Activated CD4-positive, alpha-beta T cell treated with anti-CD3 and anti-CD28 coated beads, Interleukin-2, amount 10 ng/mL, durations not matched to agents 7 days and 5 days (primary cell): ENCODE results near the gene NTN5. TPM values are rescaled to one million over a fixed set of nuclear protein-coding genes. Genes with fewer than 3 reads are reported as not detected.
"Not testable (repeated sequence)": the region's sequence is repeated elsewhere in the genome, so short reads cannot be mapped to it uniquely, and the experiment has no call there.

Experiments
- CTCF ChIA-PET: fragments of 350-600 bp; sonication (Branson Sonifier 250); formaldehyde crosslinking; loops from one replicate; lab custom pipeline; 2021; ENCODE audit warnings: antibody characterized with exemption; lab: Charles Lee
- POLR2A ChIA-PET: fragments of 350-600 bp; sonication (Branson Sonifier 250); formaldehyde crosslinking; loops from one replicate; lab custom pipeline; 2021; ENCODE audit warnings: antibody characterized with exemption; lab: Charles Lee
- DNase-seq: peaks from one replicate; pipeline ENCODE4 v3.0.0-alpha.2; 2020
- H3K27ac Mint-ChIP-seq: one replicate; pipeline ENCODE4 v1.8.0; 2021; ENCODE audit warnings: mild to moderate bottlenecking, moderate library complexity, mixed read lengths
- H3K27me3 Mint-ChIP-seq: one replicate; pipeline ENCODE4 v1.8.0; 2021; ENCODE audit warnings: mixed read lengths
- H3K36me3 Mint-ChIP-seq: one replicate; pipeline ENCODE4 v1.8.0; 2021; ENCODE audit warnings: low read depth, mixed read lengths
- H3K4me1 Mint-ChIP-seq: one replicate; pipeline ENCODE4 v1.8.0; 2021; ENCODE audit warnings: mixed read lengths
- H3K4me3 Mint-ChIP-seq: one replicate; pipeline ENCODE4 v1.8.0; 2021; ENCODE audit warnings: mild to moderate bottlenecking, moderate library complexity, mixed read lengths
- H3K9me3 Mint-ChIP-seq: one replicate; pipeline ENCODE4 v1.8.0; 2021; ENCODE audit warnings: mixed read lengths
- total RNA-seq, 2 experiments: library from RNA; stranded (reverse); gene quantifications; one replicate each; pipeline ENCODE4 v1.2.3, GENCODE V29; 2021

NTN5 gene
- total RNA-seq, 2 experiments from 2014 or later, result 1.0 to 1.4 TPM

DNA sequence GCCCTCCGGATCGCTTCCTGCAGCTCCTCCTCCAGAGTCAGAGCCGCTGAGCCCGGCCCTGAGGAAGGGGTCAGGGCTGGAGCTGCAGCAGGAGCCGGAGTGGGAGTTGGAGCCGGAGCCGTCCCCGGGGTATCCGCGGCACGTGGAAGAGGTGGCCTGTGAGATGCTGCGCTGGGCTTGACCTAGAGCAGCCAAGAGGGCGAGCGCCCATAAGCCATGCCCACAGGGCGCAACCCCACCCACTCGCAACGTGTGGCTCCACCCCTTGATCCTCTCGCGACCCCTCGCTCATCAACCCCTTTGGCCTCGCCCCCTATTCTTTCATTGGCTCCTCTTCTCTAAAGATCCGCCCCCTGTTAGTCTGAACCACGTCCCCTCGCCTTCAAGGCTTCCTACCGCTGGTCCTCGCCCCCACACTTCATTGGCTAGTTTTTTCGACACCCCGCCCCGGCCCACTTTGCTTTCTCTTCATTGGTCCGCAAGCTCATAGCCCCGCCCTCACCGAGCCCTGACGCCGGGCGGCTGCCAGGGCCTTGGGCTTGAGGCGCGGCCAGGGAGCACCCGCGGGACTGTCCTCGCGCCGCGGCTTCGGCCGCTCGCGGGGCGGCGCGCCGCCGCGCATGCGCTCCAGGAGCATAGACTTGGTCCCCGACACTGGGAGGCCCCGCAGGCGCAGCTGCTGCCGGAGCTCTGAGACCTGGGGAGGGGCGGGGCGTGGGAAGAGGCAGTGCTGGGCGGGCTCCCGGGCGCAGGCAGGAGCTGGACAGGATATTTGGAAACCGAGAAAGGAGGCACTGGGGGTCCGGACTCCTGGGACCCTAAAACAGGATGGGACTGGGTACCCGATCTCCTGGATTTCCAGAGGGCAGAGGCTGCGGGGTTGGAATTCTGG is 41.3 kb upstream of the NTN5 start:
- no peaks in the 10 kb centered on the region for H3K9me3 Mint-ChIP-seq
- H3K4me1 Mint-ChIP-seq, result peaks cover 27% of the 10 kb centered on the region
- peak; percentile 99 for DNase-seq
- peak overlapping the region; percentile 75 for H3K4me3 Mint-ChIP-seq
- ChIA-PET CTCF (interaction anchor here (0.7 to 3.8 kb wide), 7 partner anchors 10 to 144 kb away, joined by 3 to 10 read pairs (median 6); no protein-coding TSS in a partner anchor), POLR2A (no interaction called here)
- peak overlapping the region; percentile 92 for H3K27ac Mint-ChIP-seq
- no peaks in the 10 kb centered on the region for H3K27me3 Mint-ChIP-seq
- peaks cover 3% of the 10 kb centered on the region for H3K36me3 Mint-ChIP-seq

DNA sequence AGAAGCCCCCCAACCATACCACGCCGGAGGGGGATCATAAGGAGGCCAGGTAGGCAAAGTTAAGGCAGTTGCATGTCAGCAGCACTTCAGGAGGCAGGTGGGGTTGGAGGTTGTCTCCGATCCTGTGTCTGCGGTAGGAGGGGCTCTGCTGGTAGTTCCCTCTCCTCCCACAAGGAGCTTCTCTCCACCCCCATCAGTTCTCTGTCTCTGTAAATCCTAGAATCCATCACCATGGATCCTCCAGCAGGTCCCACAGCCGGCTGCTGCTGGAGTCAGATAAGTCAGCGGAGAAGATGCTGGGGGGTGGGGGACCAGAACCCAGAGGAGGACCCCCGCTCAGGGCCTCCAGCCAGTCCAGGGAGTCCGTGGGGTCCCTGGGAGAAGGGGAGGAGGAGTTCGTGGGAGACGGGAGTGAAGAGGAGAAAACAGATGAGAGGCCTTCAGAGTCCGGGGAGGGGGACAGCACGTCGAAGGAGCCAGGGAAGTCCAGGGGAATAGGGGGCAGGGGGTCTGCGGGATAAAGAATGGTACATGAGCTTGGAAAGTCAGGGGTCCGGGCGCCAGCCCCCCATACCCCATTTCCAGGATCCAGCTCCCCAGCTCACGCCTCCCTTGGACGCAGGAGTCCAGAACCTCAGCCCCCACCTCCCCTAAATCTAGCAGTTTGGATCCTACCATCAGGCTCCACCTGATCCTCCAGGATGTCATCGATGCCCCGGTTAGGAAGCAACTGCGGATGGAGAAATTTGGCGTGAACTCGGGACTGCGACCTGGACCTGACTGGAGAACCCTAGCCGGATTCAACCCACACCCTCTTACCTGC is 40.4 kb upstream of the NTN5 start:
- Mint-ChIP-seq H3K27ac (peak overlapping the region; percentile 92), H3K27me3 (no peaks in the 10 kb centered on the region), H3K9me3 (no peaks in the 10 kb centered on the region), H3K36me3 (peaks cover 3% of the 10 kb centered on the region), H3K4me3 (peak overlapping the region; percentile 75), H3K4me1 (peaks cover 27% of the 10 kb centered on the region)
- no peak for DNase-seq
- ChIA-PET CTCF (interaction anchor here (0.6 to 3.8 kb wide), 7 partner anchors 11 to 54 kb away, joined by 3 to 10 read pairs (median 7); no protein-coding TSS in a partner anchor), POLR2A (no interaction called here)

DNA sequence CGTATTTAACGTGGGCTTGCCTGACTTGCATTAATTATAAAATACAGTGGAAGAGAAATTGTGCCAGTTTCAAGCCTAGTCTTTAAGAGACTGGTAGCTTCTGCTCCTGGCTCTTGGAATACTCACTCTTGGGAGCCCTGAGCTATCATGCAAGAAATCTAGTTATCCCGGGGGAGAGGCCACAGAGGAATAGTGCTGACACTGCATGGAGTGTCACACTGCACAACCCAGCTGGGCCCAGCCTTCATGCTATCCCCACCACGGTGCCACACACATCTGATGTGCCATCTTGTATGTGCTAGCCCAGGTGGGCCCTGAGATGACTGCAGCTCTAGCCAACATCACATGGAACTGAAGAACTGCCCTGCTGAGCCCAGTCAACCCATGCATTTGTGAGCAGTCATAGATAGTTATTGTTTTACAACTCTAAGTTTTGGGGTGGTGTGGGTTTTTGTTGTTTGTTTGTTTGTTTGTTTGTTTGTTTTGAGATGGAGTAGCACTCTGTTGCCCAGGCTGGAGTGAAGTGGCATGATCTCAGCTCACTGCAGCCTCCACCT is 38.4 kb upstream of the NTN5 start:
- H3K4me3 Mint-ChIP-seq, result no peak overlapping the region

DNA sequence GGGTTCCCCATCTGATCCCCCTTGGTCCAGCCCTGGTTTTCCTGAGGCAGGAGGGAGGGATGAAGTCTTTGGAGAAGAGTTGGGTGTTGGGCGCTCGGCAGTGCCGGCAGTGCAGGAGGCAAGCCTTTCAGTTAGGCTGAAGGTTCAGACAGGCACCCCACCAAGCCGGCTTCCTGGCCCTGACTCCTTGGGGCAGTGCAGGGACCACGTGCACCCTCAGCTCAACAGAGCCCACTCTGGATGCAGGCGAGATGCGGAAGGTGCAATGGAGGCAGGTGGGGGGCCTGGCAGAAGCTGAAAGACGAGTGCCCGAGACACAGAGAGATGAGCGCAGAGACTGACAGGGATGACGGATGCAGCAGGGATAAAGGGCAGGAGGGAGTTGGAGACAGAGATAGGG is 35.7 kb upstream of the NTN5 start:
- Mint-ChIP-seq H3K4me1 (peaks cover 8% of the 10 kb centered on the region), H3K4me3 (no peak overlapping the region), H3K36me3 (peaks cover 9% of the 10 kb centered on the region), H3K27me3 (no peaks in the 10 kb centered on the region), H3K9me3 (no peaks in the 10 kb centered on the region), H3K27ac (no peak overlapping the region)
- no peak for DNase-seq
- POLR2A ChIA-PET, result no interaction called here
- CTCF ChIA-PET, result no interaction called here

More for the DNA sequence above, 38.4 kb upstream of the NTN5 start:
- ChIA-PET CTCF (interaction anchor here (0.6 to 3.8 kb wide), 4 partner anchors 11 to 393 kb away, joined by 3 to 10 read pairs (median 3); no protein-coding TSS in a partner anchor), POLR2A (no interaction called here)
- Mint-ChIP-seq H3K36me3 (peaks cover 3% of the 10 kb centered on the region), H3K27ac (no peak overlapping the region), H3K9me3 (no peaks in the 10 kb centered on the region), H3K27me3 (no peaks in the 10 kb centered on the region), H3K4me1 (peaks cover 27% of the 10 kb centered on the region)
- no peak for DNase-seq

DNA sequence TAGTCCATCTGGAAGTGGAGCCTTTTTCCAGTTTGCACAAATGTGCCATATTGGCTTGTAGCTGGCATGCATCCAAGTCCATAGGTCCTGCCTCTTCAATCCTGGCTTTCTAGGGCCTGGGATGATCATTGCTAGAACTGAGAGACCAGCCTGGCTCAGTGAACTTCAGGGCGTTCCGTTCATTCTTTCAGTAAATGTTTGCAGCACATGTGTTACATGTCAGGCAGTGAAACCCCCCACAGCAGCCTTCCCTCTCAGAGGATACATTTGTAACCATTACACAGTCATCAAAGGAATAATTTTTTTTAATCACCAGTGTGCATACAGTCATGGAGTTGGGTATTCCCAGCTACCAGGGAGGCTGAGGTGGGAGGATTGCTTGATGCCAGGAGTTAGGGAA is 32.6 kb upstream of the NTN5 start:
- ChIA-PET POLR2A (no interaction called here), CTCF (no interaction called here)
- no peak overlapping the region for H3K27ac Mint-ChIP-seq
- H3K9me3 Mint-ChIP-seq, result no peaks in the 10 kb centered on the region
- H3K36me3 Mint-ChIP-seq, result peaks cover 6% of the 10 kb centered on the region
- H3K4me3 Mint-ChIP-seq, result no peak overlapping the region
- no peaks in the 10 kb centered on the region for H3K4me1 Mint-ChIP-seq
- no peaks in the 10 kb centered on the region for H3K27me3 Mint-ChIP-seq
- no peak for DNase-seq

DNA sequence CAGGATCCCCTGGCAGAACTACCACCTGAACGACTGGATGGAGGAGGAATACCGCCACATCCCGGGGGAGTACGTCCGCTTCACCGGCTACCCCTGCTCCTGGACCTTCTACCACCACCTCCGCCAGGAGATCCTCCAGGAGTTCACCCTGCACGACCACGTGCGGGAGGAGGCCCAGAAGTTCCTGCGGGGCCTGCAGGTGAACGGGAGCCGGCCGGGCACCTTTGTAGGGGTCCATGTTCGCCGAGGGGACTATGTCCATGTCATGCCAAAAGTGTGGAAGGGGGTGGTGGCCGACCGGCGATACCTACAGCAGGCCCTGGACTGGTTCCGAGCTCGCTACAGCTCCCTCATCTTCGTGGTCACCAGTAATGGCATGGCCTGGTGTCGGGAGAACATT is 30.5 kb upstream of the NTN5 start:
- Mint-ChIP-seq H3K4me1 (no peaks in the 10 kb centered on the region), H3K9me3 (no peaks in the 10 kb centered on the region), H3K27me3 (no peaks in the 10 kb centered on the region), H3K36me3 (peaks cover 6% of the 10 kb centered on the region), H3K4me3 (no peak overlapping the region), H3K27ac (no peak overlapping the region)
- POLR2A ChIA-PET, result no interaction called here
- CTCF ChIA-PET, result no interaction called here
- no peak for DNase-seq

DNA sequence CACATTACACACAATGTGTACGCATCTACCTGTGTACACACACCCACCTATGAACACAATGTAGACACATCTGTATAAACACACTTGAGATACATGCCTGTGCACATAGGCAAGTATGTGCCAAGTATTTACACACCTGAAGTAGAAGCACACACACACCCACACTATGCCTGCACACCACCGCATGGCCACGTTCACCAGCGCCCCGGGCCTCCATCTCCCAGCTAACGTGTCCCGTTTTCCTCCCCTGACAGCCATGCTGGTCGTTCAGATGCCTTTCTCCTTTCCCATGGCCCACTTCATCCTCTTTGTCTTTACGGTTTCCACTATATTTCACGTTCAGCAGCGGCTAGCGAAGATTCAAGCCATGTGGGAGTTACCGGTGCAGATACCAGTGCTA is 29.9 kb upstream of the NTN5 start:
- H3K9me3 Mint-ChIP-seq, result no peaks in the 10 kb centered on the region
- POLR2A ChIA-PET, result no interaction called here
- H3K27me3 Mint-ChIP-seq, result peaks cover 3% of the 10 kb centered on the region
- H3K27ac Mint-ChIP-seq, result peak overlapping the region; percentile 25
- DNase-seq, result no peak
- CTCF ChIA-PET, result no interaction called here
- peaks cover 6% of the 10 kb centered on the region for H3K36me3 Mint-ChIP-seq
- H3K4me3 Mint-ChIP-seq, result no peak overlapping the region
- no peaks in the 10 kb centered on the region for H3K4me1 Mint-ChIP-seq

DNA sequence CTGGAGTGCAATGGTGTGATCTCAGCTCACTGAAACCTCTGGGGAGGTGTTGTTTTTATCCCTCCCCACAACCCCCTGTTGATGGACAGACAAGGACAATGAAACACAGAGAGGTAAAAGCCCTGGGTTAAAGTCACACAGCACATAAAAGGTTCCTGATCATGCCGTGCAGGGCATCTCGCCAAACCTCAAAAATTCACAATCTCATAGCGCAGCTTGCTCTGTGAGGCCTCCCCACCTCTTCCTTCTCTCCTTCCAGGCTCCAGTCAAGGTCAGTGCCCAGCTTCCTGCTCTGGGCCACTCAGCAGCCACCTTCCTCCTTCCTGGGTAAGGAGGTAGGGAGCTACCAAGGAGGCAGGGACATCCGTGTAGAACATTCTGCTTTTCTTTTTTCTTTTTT is 25.2 kb upstream of the NTN5 start:
- no peak for DNase-seq
- H3K27ac Mint-ChIP-seq, result no peak overlapping the region
- peaks cover 4% of the 10 kb centered on the region for H3K36me3 Mint-ChIP-seq
- H3K27me3 Mint-ChIP-seq, result peaks cover 14% of the 10 kb centered on the region
- H3K9me3 Mint-ChIP-seq, result no peaks in the 10 kb centered on the region
- POLR2A ChIA-PET, result no interaction called here
- peaks cover 8% of the 10 kb centered on the region for H3K4me1 Mint-ChIP-seq
- H3K4me3 Mint-ChIP-seq, result no peak overlapping the region
- CTCF ChIA-PET, result interaction anchor here (0.6 to 1.7 kb wide), 2 partner anchors 16 to 110 kb away, joined by 3 to 4 read pairs; no protein-coding TSS in a partner anchor

DNA sequence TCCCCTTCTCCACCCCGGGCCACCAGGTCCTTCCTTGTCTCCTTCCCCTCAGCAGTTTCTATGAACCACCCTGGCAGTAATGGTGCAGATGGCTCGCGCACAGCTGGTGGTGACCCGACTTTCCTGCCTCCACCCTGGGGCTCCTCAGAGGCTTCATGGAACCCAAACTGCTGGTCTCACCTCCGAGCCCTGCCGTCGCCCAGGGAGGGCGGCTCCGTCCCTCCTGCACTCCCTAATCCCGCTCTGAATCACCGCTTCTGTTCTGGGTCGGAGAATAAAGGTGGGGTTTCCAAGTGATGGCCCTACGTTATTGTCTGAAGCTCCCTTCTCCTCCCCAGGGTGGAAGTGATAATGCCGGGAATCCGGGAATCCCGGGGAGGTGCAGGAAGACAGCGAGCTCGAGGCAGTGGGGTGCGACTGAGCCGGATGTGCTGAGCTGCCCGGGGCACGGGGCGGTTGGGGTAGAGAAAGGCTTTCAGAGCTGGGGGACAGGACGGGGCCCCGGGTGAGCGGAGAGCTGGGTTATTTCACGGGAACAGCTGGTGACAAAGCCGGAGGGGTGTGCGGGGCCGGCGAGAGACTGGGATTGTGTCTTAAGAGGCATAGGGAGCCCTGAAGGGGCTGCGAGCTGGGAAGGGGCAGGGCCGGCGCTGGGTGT is 23.7 kb upstream of the NTN5 start:
- Mint-ChIP-seq H3K4me3 (no peak overlapping the region), H3K4me1 (peaks cover 8% of the 10 kb centered on the region), H3K9me3 (no peaks in the 10 kb centered on the region), H3K36me3 (peaks cover 4% of the 10 kb centered on the region), H3K27ac (peak overlapping the region; percentile 64), H3K27me3 (peaks cover 14% of the 10 kb centered on the region)
- CTCF ChIA-PET, result interaction anchor here (0.7 to 1.3 kb wide), 3 partner anchors 11 to 157 kb away, joined by 3 to 4 read pairs (median 3); no protein-coding TSS in a partner anchor
- POLR2A ChIA-PET, result no interaction called here
- no peak for DNase-seq

DNA sequence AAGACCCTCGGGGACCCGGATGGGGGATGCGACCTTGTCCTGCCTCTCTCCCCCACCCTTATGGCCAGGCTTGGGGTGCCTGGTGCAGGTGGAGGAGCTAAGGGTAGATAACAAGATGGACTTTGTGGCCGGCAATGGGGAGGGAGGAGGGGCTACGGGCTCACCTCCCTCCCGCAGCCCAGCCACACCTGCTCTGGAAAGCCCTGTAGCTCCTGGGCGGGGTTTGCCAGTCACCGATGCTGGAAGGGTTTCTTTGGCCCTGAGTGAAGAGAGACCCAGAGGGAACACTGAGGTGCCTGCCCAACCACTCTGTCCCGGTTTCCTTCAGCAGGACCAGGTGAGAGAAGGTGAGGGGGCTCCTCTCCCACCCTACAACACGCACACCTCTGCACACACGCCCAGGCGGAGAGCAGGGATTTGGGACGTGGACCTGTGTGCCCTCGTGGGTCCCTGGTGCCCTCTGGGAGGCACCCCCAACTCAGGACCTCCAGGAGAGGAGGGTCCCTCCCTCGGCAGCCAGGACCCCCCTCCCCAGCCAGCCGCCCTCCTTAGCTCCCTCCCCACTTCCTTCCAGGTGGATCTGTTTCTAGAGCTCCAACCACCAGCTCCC is 23.0 kb upstream of the NTN5 start, which contains the start of gene FUT2:
Gene FUT2, plus strand, starts transcription at position 229 of the 610 bp plus-strand sequence. CDS start 6,986 bp downstream, outside the sequence.
- Mint-ChIP-seq H3K9me3 (no peaks in the 10 kb centered on the region), H3K27ac (peak within 1 kb of the TSS; percentile 64), H3K4me1 (peaks cover 8% of the 10 kb centered on the region), H3K36me3 (peaks cover 4% of the 10 kb centered on the region), H3K27me3 (peaks cover 14% of the 10 kb centered on the region), H3K4me3 (no peak within 1 kb of the TSS)
- DNase-seq, result no peak
- CTCF ChIA-PET, result interaction anchor here (0.8 to 1.3 kb wide), 2 partner anchors 11 to 22 kb away, joined by 3 to 4 read pairs; no protein-coding TSS in a partner anchor
- POLR2A ChIA-PET, result no interaction called here

DNA sequence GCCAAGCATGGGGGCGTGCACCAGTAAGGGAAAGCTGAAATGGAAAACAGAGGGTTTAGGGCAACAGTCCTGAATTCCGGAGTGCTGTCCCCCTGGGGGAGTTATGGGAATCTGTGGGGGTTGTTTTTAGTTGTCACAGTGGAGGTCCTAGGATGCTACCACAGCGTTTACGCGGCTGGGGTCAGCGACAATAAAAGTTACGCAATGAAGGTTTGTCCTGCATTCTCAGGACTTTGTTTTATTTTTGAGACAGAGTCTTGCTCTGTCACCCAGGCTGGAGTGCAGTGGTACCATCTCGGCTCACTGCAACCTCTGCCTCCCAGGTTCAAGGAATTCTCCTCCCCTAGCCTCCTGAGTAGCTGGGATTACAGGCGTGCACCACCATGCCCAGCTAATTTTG is 20.8 kb upstream of the NTN5 start:
- H3K9me3 Mint-ChIP-seq, POLR2A ChIA-PET, H3K4me3 Mint-ChIP-seq, H3K4me1 Mint-ChIP-seq, H3K36me3 Mint-ChIP-seq, H3K27ac Mint-ChIP-seq, DNase-seq: not testable (repeated sequence)
- H3K27me3 Mint-ChIP-seq, result peaks cover 14% of the 10 kb centered on the region
- CTCF ChIA-PET, result interaction anchor here (0.6 to 1.2 kb wide), 3 partner anchors 9 to 48 kb away, joined by 3 to 4 read pairs (median 3); partner anchors contain the start of gene CA11

DNA sequence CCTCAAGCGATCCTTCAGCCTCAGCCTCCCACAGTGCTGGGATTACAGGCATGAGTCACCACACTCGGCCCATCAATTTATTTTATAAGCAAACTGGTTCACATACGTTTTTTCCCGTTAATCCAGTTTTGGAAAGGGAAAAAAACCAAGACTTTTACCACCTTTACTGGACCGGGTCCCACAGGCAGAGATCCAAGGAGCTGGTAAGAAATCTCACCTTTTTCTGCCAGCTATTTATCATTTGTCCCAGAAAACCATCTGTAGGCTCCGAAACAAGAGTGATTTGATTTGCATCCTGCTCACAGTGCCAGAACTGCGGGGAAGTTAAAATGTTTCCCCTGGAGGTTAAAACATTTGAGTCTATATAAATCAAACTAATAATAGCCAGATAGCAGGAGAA is 16.6 kb upstream of the NTN5 start:
- Mint-ChIP-seq H3K27me3 (no peaks in the 10 kb centered on the region), H3K9me3 (no peaks in the 10 kb centered on the region), H3K4me3 (no peak overlapping the region), H3K4me1 (no peaks in the 10 kb centered on the region), H3K36me3 (peaks cover 2% of the 10 kb centered on the region), H3K27ac (no peak overlapping the region)
- no peak for DNase-seq
- ChIA-PET CTCF (no interaction called here), POLR2A (no interaction called here)
